IPS-18a (cell line): Measurements from ENCODE around the gene SLC1A7.

Experiments used
- H3K27ac ChIP-seq: one replicate; pipeline ENCODE4 v1.5.1; 2013; ENCODE audit warnings: low read length
- H3K27me3 ChIP-seq: one replicate; pipeline ENCODE4 v1.6.1; 2013; ENCODE audit warnings: mild to moderate bottlenecking, low read length; ENCODE audit not compliant: control insufficient read depth, insufficient read depth
- H3K36me3 ChIP-seq: one replicate; pipeline ENCODE4 v1.6.1; 2013; ENCODE audit warnings: low read depth, low read length; ENCODE audit not compliant: control insufficient read depth
- H3K4me1 ChIP-seq: one replicate; pipeline ENCODE4 v1.6.1; 2013; ENCODE audit warnings: low read depth, low read length; ENCODE audit not compliant: control insufficient read depth
- H3K4me3 ChIP-seq: one replicate; pipeline ENCODE4 v1.5.1; 2013; ENCODE audit warnings: low read length
- H3K9ac ChIP-seq: one replicate; pipeline ENCODE4 v1.6.1; 2013; ENCODE audit warnings: mild to moderate bottlenecking, low read length, moderate library complexity
- H3K9me3 ChIP-seq: one replicate; pipeline ENCODE4 v1.6.1; 2013; ENCODE audit warnings: low read depth, low read length; ENCODE audit not compliant: control insufficient read depth

SLC1A7 gene

GRCh38 chr1:53176452-53177208 lies 34.2 kb upstream of the SLC1A7 start:
- H3K9ac ChIP-seq = no peak overlapping the region

GRCh38 chr1:53174971-53175913 lies 32.8 kb upstream of the SLC1A7 start:
- no peak overlapping the region for H3K4me3 ChIP-seq
- no peaks in the 10 kb centered on the region for H3K36me3 ChIP-seq
- H3K9me3 ChIP-seq = no peaks in the 10 kb centered on the region
- no peak overlapping the region for H3K27ac ChIP-seq
- H3K4me1 ChIP-seq = peaks cover 11% of the 10 kb centered on the region
- no peak overlapping the region for H3K9ac ChIP-seq
- H3K27me3 ChIP-seq = peaks cover 5% of the 10 kb centered on the region

More at GRCh38 chr1:53176452-53177208, 34.2 kb upstream of the SLC1A7 start:
- H3K36me3 ChIP-seq = no peaks in the 10 kb centered on the region
- no peaks in the 10 kb centered on the region for H3K9me3 ChIP-seq
- H3K4me1 ChIP-seq = peaks cover 11% of the 10 kb centered on the region
- H3K4me3 ChIP-seq = no peak overlapping the region
- peaks cover 5% of the 10 kb centered on the region for H3K27me3 ChIP-seq
- H3K27ac ChIP-seq = no peak overlapping the region

GRCh38 chr1:53172426-53173128 lies 30.1 kb upstream of the SLC1A7 start:
- peaks cover 11% of the 10 kb centered on the region for H3K4me1 ChIP-seq
- no peak overlapping the region for H3K27ac ChIP-seq
- H3K4me3 ChIP-seq = no peak overlapping the region
- H3K9me3 ChIP-seq = no peaks in the 10 kb centered on the region
- no peaks in the 10 kb centered on the region for H3K36me3 ChIP-seq
- H3K9ac ChIP-seq = no peak overlapping the region
- H3K27me3 ChIP-seq = peaks cover 5% of the 10 kb centered on the region

GRCh38 chr1:53166912-53167311 lies 24.5 kb upstream of the SLC1A7 start:
- Histone ChIP-seq H3K4me3 (no peak overlapping the region), H3K27ac (no peak overlapping the region), H3K9ac (no peak overlapping the region), H3K36me3 (no peaks in the 10 kb centered on the region), H3K4me1 (peaks cover 5% of the 10 kb centered on the region), H3K9me3 (no peaks in the 10 kb centered on the region), H3K27me3 (no peaks in the 10 kb centered on the region)

GRCh38 chr1:53166366-53166765 lies 23.9 kb upstream of the SLC1A7 start:
- Histone ChIP-seq H3K9ac (no peak overlapping the region), H3K9me3 (no peaks in the 10 kb centered on the region), H3K4me1 (peaks cover 5% of the 10 kb centered on the region), H3K36me3 (no peaks in the 10 kb centered on the region), H3K27ac (no peak overlapping the region), H3K27me3 (no peaks in the 10 kb centered on the region), H3K4me3 (no peak overlapping the region)

- Histone ChIP-seq H3K27ac (no peak overlapping the region), H3K9ac (no peak overlapping the region), H3K4me3 (no peak overlapping the region), H3K4me1 (peaks cover 5% of the 10 kb centered on the region), H3K9me3 (no peaks in the 10 kb centered on the region), H3K27me3 (no peaks in the 10 kb centered on the region), H3K36me3 (no peaks in the 10 kb centered on the region)
These were observed 23.0 kb upstream of the SLC1A7 start for GRCh38 chr1:53165408-53165961.

- H3K9me3 ChIP-seq = no peaks in the 10 kb centered on the region
- no peak overlapping the region for H3K9ac ChIP-seq
- peaks cover 5% of the 10 kb centered on the region for H3K4me1 ChIP-seq
- H3K36me3 ChIP-seq = no peaks in the 10 kb centered on the region
- no peaks in the 10 kb centered on the region for H3K27me3 ChIP-seq
- no peak overlapping the region for H3K27ac ChIP-seq
- no peak overlapping the region for H3K4me3 ChIP-seq
These were observed 20.9 kb upstream of the SLC1A7 start for GRCh38 chr1:53163291-53163768.

- H3K4me1 ChIP-seq = peaks cover 5% of the 10 kb centered on the region
- no peaks in the 10 kb centered on the region for H3K27me3 ChIP-seq
- H3K4me3 ChIP-seq = no peak overlapping the region
- no peaks in the 10 kb centered on the region for H3K36me3 ChIP-seq
- no peak overlapping the region for H3K9ac ChIP-seq
- H3K9me3 ChIP-seq = no peaks in the 10 kb centered on the region
- H3K27ac ChIP-seq = no peak overlapping the region
These were observed 20.2 kb upstream of the SLC1A7 start for GRCh38 chr1:53162621-53163020.

GRCh38 chr1:53160924-53161378 lies 18.5 kb upstream of the SLC1A7 start:
- Histone ChIP-seq H3K4me3 (no peak overlapping the region), H3K27ac (no peak overlapping the region), H3K9me3 (no peaks in the 10 kb centered on the region), H3K9ac (no peak overlapping the region), H3K4me1 (peaks cover 5% of the 10 kb centered on the region), H3K27me3 (no peaks in the 10 kb centered on the region), H3K36me3 (no peaks in the 10 kb centered on the region)

- Histone ChIP-seq H3K27ac (no peak overlapping the region), H3K4me1 (peaks cover 5% of the 10 kb centered on the region), H3K4me3 (no peak overlapping the region), H3K9me3 (no peaks in the 10 kb centered on the region), H3K36me3 (no peaks in the 10 kb centered on the region), H3K9ac (no peak overlapping the region), H3K27me3 (no peaks in the 10 kb centered on the region)
These were observed 16.5 kb upstream of the SLC1A7 start for GRCh38 chr1:53158900-53159299.

- Histone ChIP-seq H3K27me3 (no peaks in the 10 kb centered on the region), H3K4me3 (no peak overlapping the region), H3K4me1 (no peaks in the 10 kb centered on the region)
These were observed 14.3 kb upstream of the SLC1A7 start for GRCh38 chr1:53156783-53157182.

More at GRCh38 chr1:53156783-53157182, 14.3 kb upstream of the SLC1A7 start:
- Histone ChIP-seq H3K36me3 (no peaks in the 10 kb centered on the region), H3K27ac (no peak overlapping the region), H3K9me3 (no peaks in the 10 kb centered on the region), H3K9ac (no peak overlapping the region)
